ENCODE results near the gene ACTR3.
A peak's percentile ranks its signal among the peaks of the same experiment; 100 is the strongest.
"Not testable (repeated sequence)": the region's sequence is repeated elsewhere in the genome, so short reads cannot be mapped to it uniquely, and the experiment has no call there.

The ACTR3 gene

GRCh38 chr2:113889471-113890252, at the start of gene ACTR3:
TSS of gene ACTR3 (plus strand) at chr2:113890089. CDS start at chr2:113890280, 191 bp downstream.
- DNase-seq (ENCODE audit: low read depth in 4 of 4, low spot score in 1 of 4): peak; percentile 94 to 98 (median 96)

DNA sequence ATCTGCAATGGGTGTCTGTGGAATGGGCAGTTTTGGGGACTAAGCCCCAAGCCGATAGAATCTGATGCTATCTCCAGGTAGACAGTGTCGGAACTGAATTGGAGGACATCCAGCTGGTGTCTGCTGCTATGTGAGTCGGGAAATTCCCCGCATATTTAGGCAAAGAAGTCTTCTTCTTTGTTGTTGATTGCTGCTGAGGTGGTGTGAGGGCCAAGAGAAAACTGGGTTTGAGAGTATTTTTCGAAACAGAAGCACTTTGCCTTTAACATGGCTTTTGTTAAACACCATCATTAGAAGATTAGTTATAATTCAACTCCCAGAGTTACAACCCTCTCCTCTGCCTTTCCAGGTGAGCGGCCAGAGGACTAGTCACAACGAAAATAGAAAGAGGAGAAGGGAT, 49.4 kb upstream of the ACTR3 start:
- no peak for DNase-seq (ENCODE audit: low read depth in 4 of 4, low spot score in 1 of 4)

DNA sequence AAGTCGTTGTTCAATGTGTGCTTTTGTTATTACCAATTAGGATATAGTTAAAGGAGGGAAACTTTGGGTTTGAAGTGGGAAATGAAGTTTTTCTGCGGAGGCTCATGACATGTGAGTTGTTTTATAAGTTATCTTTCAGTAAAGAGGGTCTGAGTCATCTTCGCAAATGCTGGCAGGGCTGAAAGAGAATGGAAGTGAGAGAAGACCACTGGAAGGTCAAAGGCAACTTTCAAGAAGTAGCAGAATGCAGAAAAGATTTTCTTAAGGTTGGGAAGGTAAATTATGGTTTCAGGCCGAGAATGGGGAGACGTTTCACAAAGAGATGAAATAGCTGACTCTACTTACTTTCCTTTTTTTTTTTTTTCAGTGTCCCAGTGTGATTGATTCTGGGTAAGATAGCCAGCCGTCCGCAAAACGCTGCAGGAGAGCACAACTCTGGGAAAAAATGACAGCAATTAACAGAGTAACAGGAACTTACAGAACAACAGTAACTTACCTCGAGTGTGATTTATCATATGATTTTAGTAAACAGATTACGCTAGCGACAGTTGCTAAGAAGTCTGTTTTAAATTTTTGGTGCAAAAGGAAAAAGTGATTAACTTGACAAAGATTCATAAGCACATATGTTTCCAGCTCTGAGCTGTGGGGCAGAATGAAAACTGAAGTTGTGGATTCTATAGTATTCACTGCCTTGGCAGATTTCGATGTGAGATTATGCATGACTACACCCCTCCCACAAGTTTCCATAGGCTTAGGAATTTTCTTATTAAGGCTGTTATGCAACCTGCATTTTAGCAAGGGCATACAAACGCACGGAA, 46.8 kb upstream of the ACTR3 start:
- DNase-seq (ENCODE audit: low read depth in 4 of 4, low spot score in 1 of 4): no peak

DNA sequence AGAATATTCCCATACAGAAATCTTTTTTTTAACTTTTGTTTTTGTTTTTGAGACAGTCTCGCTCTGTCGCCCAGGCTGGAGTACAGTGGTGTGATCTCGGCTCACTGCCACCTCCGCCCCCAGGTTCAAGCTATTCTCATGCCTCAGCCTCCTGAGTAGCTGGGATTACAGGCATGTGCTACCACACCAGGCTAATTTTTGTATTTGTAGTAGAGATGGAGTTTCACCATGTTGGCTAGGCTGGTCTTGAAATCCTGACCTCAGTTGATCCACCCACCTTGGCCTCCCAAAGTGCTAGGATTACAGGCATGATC, 46.2 kb upstream of the ACTR3 start:
- DNase-seq (ENCODE audit: low read depth in 4 of 4, low spot score in 1 of 4): not testable (repeated sequence)

- no peak for DNase-seq (ENCODE audit: low read depth in 4 of 4, low spot score in 1 of 4)
Observed at GRCh38 chr2:113845261-113845660, 44.6 kb upstream of the ACTR3 start.

DNA sequence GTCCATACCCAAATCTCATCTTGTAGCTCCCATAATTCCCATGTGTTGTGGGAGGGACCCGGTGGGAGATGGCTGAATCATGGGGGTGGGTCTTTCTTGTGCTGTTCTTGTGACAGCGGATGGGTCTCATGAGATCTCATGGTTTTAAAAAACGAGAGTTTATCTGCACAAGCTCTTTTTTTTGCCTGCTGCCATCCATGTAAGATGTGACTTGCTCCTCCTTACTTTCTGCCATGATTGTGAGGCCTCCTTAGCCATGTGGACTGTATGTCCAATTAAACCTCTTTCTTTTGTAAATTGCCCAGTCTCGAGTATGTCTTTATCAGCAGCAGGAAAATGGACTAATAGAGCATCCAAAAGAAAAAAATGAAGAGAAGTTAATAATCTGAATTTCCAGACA, 44.1 kb upstream of the ACTR3 start:
- DNase-seq (ENCODE audit: low read depth in 4 of 4, low spot score in 1 of 4): not testable (repeated sequence)

- no peak for DNase-seq (ENCODE audit: low read depth in 4 of 4, low spot score in 1 of 4)
Observed at GRCh38 chr2:113846429-113846828, 43.5 kb upstream of the ACTR3 start.

- no peak for DNase-seq (ENCODE audit: low read depth in 4 of 4, low spot score in 1 of 4)
Observed at GRCh38 chr2:113847144-113847543, 42.7 kb upstream of the ACTR3 start.

GRCh38 chr2:113848758-113849415, 41.0 kb upstream of the ACTR3 start:
- peak in 3 of 4 experiments; percentile 4 to 26 (median 11) for DNase-seq (ENCODE audit: low read depth in 4 of 4, low spot score in 1 of 4)

- no peak for DNase-seq (ENCODE audit: low read depth in 4 of 4, low spot score in 1 of 4)
Observed at GRCh38 chr2:113850687-113851086, 39.2 kb upstream of the ACTR3 start.

DNA sequence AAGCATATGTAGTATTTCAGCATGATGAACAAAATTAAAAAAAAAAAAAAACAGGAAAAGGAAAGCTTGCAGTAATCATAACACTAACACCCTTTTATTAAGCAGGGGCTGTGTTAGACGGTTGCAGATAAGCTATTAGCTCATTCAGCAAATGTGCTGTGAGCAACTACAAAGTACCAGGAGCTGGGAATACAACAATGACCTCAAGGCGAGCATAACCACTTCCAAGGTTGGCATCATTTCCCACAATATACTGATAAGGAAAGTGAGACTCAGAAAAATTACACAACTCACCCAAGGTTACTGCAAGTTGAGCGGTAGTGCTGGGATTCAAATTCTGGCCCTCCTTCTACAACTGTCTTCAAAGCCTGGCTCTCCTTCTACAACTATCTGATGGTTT, 38.2 kb upstream of the ACTR3 start:
- no peak for DNase-seq (ENCODE audit: low read depth in 4 of 4, low spot score in 1 of 4)

- DNase-seq (ENCODE audit: low read depth in 4 of 4, low spot score in 1 of 4): no peak
Observed at GRCh38 chr2:113854208-113854607, 35.7 kb upstream of the ACTR3 start.

GRCh38 chr2:113854970-113855740, 34.7 kb upstream of the ACTR3 start:
- no peak for DNase-seq (ENCODE audit: low read depth in 4 of 4, low spot score in 1 of 4)

- DNase-seq (ENCODE audit: low read depth in 4 of 4, low spot score in 1 of 4): no peak
Observed at GRCh38 chr2:113857464-113857863, 32.4 kb upstream of the ACTR3 start.

DNA sequence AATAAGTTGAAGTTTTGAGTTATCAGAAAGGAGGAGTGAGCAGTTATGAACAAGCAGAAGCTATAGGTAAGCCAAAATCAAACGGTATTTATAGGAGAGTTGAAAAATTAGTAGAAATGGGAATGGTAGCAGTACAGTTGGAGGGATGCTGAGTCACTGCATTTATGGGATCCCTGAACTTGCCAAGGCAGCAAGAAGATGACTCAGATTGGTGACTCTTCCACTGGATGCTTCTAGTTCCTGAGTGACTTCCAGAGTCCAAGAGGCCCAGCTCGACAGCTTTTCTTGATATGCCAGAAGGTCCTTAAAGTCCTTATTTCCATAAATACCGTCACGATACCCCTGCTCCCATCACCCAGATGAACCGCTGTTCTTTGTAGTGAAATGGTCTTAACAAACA, 31.1 kb upstream of the ACTR3 start:
- DNase-seq (ENCODE audit: low read depth in 4 of 4, low spot score in 1 of 4): no peak

- no peak for DNase-seq (ENCODE audit: low read depth in 4 of 4, low spot score in 1 of 4)
Observed at GRCh38 chr2:113861740-113862139, 28.1 kb upstream of the ACTR3 start.

GRCh38 chr2:113863144-113863543, 26.7 kb upstream of the ACTR3 start:
- DNase-seq (ENCODE audit: low read depth in 4 of 4, low spot score in 1 of 4): no peak

DNA sequence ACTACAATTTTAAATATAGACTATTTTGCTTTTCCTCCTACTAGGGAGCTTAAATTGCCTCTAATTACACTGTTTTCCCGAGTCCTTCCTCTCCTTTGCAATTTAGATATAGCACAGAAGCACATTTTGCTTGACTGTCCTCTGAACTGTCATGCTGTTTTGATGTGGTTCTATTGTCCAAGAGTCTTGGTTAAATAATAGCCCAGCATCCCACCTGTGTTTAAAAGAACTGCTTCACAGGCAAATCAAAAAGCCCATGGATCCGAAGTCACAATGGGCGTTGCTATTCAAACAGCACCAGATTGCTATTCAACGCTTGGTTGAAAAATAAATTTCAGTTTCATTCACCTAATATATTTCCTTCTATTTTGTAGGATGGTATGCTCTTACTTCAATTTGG, 22.3 kb upstream of the ACTR3 start:
- no peak for DNase-seq (ENCODE audit: low read depth in 4 of 4, low spot score in 1 of 4)

- DNase-seq (ENCODE audit: low read depth in 4 of 4, low spot score in 1 of 4): no peak
Observed at GRCh38 chr2:113869253-113869652, 20.6 kb upstream of the ACTR3 start.

DNA sequence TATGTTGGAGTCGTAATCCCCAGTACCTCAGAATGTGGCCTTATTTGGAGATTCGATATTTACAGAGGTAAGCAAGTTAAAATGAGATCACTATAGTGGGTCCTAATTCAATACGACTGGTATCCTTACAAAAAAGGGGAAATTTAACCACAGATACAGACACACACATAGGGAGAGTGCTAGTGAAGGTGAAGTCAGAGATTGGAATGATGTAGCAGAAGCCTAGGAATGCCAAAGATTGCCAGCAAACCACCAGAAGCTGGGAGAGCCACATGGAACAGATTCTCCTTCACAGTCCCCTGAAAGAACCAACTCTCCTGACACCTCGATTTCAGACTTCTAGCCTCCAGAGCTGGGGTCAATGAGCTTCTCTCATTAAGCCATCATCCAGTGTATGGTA, 17.7 kb upstream of the ACTR3 start:
- no peak for DNase-seq (ENCODE audit: low read depth in 4 of 4, low spot score in 1 of 4)

- no peak for DNase-seq (ENCODE audit: low read depth in 4 of 4, low spot score in 1 of 4)
Observed at GRCh38 chr2:113873867-113874266, 16.0 kb upstream of the ACTR3 start.

Data from stimulated activated CD4-positive, alpha-beta T cell treated with anti-CD3 and anti-CD28 coated beads, Interleukin-1b, Interleukin-23, amount 100 ng/mL, for 24 hours (primary cell).